ENCODE results near the gene RAB6A. TPM values are rescaled to one million over a fixed set of nuclear protein-coding genes. Genes with fewer than 3 reads are reported as not detected.

The RAB6A gene
- total RNA-seq, 2 donors from 2014 or later: 94.7 to 104 TPM

DNA sequence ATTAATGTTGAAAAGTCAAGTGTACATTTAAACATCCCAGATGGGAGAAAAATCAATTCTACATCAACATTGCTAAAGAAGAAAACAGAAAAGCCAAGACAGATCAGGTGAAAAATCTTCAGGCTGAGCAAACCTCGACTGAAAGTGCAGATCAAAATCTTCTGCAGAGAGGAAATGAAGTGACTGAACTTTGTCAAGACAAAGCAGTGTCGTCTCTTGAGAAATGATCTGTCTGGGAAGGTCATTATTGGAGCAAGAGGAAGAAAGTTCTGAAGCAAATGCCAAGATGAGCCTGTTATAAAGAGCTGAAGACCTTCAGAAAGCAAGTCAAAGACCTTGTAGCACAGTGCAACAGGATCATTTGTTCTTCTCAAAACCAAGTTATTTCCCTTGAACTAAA lies 120.3 kb downstream of the RAB6A start:
- TF ChIP-seq, protein P1, sequence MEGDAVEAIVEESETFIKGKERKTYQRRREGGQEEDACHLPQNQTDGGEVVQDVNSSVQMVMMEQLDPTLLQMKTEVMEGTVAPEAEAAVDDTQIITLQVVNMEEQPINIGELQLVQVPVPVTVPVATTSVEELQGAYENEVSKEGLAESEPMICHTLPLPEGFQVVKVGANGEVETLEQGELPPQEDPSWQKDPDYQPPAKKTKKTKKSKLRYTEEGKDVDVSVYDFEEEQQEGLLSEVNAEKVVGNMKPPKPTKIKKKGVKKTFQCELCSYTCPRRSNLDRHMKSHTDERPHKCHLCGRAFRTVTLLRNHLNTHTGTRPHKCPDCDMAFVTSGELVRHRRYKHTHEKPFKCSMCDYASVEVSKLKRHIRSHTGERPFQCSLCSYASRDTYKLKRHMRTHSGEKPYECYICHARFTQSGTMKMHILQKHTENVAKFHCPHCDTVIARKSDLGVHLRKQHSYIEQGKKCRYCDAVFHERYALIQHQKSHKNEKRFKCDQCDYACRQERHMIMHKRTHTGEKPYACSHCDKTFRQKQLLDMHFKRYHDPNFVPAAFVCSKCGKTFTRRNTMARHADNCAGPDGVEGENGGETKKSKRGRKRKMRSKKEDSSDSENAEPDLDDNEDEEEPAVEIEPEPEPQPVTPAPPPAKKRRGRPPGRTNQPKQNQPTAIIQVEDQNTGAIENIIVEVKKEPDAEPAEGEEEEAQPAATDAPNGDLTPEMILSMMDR (IDR thresholded peaks at IDR 0.05): no peak
- Histone ChIP-seq H3K27ac (no peak overlapping the region), H3K4me1 (no peaks in the 10 kb centered on the region), H3K36me3 (no peaks in the 10 kb centered on the region), H3K27me3 (no peaks in the 10 kb centered on the region), H3K4me3 (no peak overlapping the region), H3K9me3 (no peaks in the 10 kb centered on the region)
- DNase-seq (ENCODE audit: low spot score): no peak

DNA sequence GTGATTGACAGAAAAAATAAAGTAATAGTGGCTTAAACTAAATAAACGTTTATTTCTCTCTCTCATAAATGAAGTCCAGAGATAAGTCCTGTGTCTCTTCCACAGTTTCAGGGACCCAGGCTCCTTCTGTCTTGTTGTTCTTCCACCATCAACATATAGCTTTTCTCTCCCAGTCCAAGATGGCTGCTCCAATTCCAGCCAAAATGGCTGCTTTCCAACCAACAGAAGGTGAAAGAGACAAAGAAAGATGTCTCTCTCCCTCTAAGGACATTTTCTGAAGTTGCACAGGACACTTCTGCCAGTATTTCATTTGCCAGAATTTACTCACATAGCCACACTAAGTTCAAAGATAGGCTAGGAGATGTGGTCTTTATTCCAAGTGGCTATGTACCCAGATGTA lies 123.9 kb downstream of the RAB6A start:
- H3K36me3 ChIP-seq: no peaks in the 10 kb centered on the region
- H3K27me3 ChIP-seq: no peaks in the 10 kb centered on the region
- H3K27ac ChIP-seq: no peak overlapping the region
- TF ChIP-seq, protein P1 (IDR thresholded peaks at IDR 0.05): no peak
- DNase-seq (ENCODE audit: low spot score): no peak
- H3K9me3 ChIP-seq: no peaks in the 10 kb centered on the region
- H3K4me1 ChIP-seq: no peaks in the 10 kb centered on the region
- no peak overlapping the region for H3K4me3 ChIP-seq

DNA sequence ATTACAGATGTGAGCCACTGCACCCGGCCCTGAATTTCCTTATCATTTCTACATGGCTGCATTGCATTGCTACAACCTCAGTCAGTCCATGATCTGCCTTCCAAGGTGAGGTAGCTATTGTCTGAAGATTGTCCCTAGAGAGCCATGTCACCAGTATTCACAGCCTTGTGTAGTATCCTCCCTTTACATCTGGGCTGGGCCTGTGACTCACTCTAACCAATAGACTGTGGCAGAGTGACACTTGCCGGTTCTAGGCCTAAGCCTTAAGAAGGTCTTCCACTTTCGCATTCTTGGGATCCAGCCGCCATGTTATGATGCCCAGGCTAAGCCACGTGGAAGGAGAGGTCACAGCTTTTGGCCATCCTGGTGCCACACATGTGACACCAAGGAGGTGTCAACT lies 124.6 kb downstream of the RAB6A start:
- H3K4me3 ChIP-seq: no peak overlapping the region
- H3K36me3 ChIP-seq: no peaks in the 10 kb centered on the region
- H3K4me1 ChIP-seq: no peaks in the 10 kb centered on the region
- no peak for DNase-seq (ENCODE audit: low spot score)
- TF ChIP-seq, protein P1 (IDR thresholded peaks at IDR 0.05): no peak
- H3K27me3 ChIP-seq: no peaks in the 10 kb centered on the region
- H3K9me3 ChIP-seq: no peaks in the 10 kb centered on the region
- no peak overlapping the region for H3K27ac ChIP-seq

DNA sequence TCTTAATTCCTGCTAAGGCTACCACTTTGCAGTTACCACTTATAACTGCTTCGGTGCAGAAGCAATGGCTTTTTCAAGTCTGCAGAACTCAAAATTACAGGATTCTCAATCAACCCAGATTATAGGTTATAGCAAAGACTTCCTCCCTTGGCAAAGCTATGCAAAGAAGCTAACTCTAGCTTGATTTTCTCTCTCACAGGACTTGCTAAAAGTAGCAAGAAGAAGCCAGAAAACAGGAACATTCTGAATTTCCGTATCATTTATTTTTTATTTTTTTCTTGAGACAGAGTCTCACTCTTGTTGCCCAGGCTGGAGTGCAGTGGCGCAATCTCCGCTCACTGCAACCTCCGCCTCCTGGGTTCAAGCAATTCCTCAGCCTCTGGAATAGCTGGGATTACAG lies 125.2 kb downstream of the RAB6A start:
- no peaks in the 10 kb centered on the region for H3K27me3 ChIP-seq
- H3K9me3 ChIP-seq: no peaks in the 10 kb centered on the region
- DNase-seq (ENCODE audit: low spot score): no peak
- no peaks in the 10 kb centered on the region for H3K4me1 ChIP-seq
- no peak overlapping the region for H3K4me3 ChIP-seq
- no peaks in the 10 kb centered on the region for H3K36me3 ChIP-seq
- no peak overlapping the region for H3K27ac ChIP-seq
- TF ChIP-seq, protein P1 (IDR thresholded peaks at IDR 0.05): no peak

DNA sequence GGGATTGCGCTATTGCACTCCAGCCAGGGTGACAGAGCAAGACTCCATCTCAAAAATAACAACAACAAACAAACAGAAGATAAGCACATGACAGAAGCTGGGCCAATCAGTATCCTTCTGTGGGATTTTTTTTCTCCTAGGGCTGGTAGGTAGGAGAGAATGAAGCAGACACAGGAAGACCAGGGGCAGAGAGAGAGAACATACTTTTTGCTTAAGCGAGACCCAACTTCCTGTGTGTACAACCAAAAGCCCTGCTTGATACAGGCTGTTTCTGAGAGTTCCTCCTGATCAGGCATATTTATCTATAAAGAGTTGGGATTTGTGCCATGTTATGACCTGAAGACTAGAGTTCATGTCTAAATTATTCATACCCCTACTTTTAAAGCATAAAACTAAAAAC lies 126.9 kb downstream of the RAB6A start:
- Histone ChIP-seq H3K4me3 (no peak overlapping the region), H3K4me1 (no peaks in the 10 kb centered on the region), H3K27me3 (no peaks in the 10 kb centered on the region), H3K36me3 (no peaks in the 10 kb centered on the region), H3K9me3 (no peaks in the 10 kb centered on the region), H3K27ac (no peak overlapping the region)
- no peak for DNase-seq (ENCODE audit: low spot score)
- TF ChIP-seq, protein P1 (IDR thresholded peaks at IDR 0.05): no peak

DNA sequence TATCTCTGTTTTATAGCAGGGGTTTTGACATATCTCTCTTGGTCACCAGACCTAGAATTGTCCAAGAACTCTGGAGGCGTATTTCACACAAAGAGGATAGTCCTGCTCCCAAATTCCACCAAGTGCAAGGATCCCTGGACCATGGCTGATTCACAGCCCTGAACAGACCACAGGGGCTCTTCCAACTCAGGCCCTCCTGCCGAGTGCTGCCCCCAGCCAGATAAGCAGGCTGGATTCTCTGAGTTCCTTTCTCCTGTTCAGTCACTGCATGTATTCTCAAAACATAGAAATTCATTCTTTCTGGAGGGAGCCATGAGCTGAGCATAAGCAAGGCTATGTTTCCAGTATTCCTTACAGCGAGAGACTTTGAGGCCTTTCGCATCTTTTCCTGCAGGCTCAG lies 127.9 kb downstream of the RAB6A start:
- Histone ChIP-seq H3K27me3 (no peaks in the 10 kb centered on the region), H3K9me3 (no peaks in the 10 kb centered on the region), H3K4me1 (no peaks in the 10 kb centered on the region), H3K4me3 (no peak overlapping the region), H3K36me3 (no peaks in the 10 kb centered on the region), H3K27ac (no peak overlapping the region)
- TF ChIP-seq, protein P1 (IDR thresholded peaks at IDR 0.05): no peak
- no peak for DNase-seq (ENCODE audit: low spot score)

Data from right atrium auricular region (tissue), 2 donors.